ENCODE results near the gene NISCH. TPM values are rescaled to one million over a fixed set of nuclear protein-coding genes. Genes with fewer than 3 reads are reported as not detected.

Gene NISCH
- total RNA-seq, 1 experiment from 2014 or later: 72.8 TPM

DNA sequence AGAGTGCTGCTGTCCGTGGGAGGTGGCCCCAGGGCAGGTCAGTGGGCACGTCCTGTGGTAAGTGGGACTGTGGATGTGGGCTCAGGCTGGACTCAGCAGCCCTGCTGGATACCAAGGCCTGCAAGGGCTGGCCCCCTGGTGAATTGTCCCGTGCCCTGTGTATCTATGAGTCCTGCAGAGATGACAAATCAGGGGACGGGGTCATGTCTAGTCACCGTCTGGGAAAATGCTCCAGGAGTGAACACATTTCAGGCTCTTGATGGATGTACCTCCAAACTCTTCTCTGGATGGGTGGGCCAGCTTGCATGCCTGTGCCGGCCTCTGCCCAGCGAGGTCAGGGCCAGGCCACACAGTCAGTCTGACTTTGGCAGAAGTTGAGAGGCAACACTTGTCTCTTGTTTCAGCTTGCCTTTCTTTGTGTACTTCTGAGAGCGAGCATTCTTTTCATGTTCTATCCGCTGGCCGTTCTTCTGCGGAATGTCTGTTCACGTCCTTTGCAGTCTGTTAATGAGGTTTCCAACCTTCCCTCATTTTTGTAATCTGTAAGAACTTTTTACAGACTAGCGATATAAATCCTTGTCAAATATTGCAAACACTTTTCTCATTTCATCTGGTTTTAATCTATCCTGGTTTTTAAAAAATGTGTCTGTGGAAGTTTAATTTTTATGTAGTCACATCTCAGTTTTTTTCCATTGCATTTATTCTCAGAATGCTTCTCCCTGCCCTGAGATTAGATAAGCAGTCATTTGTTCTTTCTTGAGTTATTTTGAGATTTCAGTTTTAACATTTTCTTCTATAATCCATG, 28.4 kb downstream of the NISCH start:
- POLR2A ChIA-PET: no interaction called here
- CTCF ChIA-PET: no interaction called here
- Histone ChIP-seq H3K9me3 (ENCODE audit: control insufficient read depth in 1 of 2, insufficient read depth in 1 of 2, low read depth in 1 of 2, low read length in 2 of 2) (no peaks in the 10 kb centered on the region), H3K27ac (ENCODE audit: low read depth, low read length) (no peak overlapping the region), H3K36me3 (ENCODE audit: control insufficient read depth in 1 of 2, insufficient read depth in 2 of 2, low read length in 2 of 2) (peaks cover 24 to 27% of the 10 kb centered on the region in 2 experiments; a peak in 3 of 4 replicates), H3K4me1 (ENCODE audit: control insufficient read depth in 1 of 2, insufficient read depth in 2 of 2, low read length in 2 of 2) (no peaks in the 10 kb centered on the region), H3K9ac (ENCODE audit: low read length) (no peak overlapping the region), H3K4me3 (replicated peaks in 1 of 2; ENCODE audit: low read depth in 1 of 2, low read length in 2 of 2) (no peak overlapping the region), H3K9me2 (ENCODE audit: insufficient read depth) (no peaks in the 10 kb centered on the region), H3K27me3 (ENCODE audit: insufficient read depth, low read length) (no peaks in the 10 kb centered on the region), H4K20me1 (ENCODE audit: insufficient read depth) (no peaks in the 10 kb centered on the region), H3K79me2 (ENCODE audit: insufficient read depth, low read length) (no peaks in the 10 kb centered on the region), H3K4me2 (ENCODE audit: low read length) (no peak overlapping the region), H2AFZ (ENCODE audit: low read depth, low read length, poor library complexity, severe bottlenecking) (no peak overlapping the region)
- ATAC-seq: no peak; the same call in 1 of the 2 replicates
- no peak for TF ChIP-seq SIN3A (IDR thresholded peaks at IDR 0.05; ENCODE audit: low read depth)
- TF ChIP-seq, protein P1, sequence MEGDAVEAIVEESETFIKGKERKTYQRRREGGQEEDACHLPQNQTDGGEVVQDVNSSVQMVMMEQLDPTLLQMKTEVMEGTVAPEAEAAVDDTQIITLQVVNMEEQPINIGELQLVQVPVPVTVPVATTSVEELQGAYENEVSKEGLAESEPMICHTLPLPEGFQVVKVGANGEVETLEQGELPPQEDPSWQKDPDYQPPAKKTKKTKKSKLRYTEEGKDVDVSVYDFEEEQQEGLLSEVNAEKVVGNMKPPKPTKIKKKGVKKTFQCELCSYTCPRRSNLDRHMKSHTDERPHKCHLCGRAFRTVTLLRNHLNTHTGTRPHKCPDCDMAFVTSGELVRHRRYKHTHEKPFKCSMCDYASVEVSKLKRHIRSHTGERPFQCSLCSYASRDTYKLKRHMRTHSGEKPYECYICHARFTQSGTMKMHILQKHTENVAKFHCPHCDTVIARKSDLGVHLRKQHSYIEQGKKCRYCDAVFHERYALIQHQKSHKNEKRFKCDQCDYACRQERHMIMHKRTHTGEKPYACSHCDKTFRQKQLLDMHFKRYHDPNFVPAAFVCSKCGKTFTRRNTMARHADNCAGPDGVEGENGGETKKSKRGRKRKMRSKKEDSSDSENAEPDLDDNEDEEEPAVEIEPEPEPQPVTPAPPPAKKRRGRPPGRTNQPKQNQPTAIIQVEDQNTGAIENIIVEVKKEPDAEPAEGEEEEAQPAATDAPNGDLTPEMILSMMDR (IDR thresholded peaks at IDR 0.05 in 2 of 3, conservative IDR thresholded peaks at IDR 0.05 in 1 of 3; ENCODE audit: borderline replicate concordance in 1 of 3, insufficient read depth in 1 of 3, low read depth in 2 of 3, low read length in 2 of 3): no peak
- no peak for TF ChIP-seq SP1 (IDR thresholded peaks at IDR 0.05; ENCODE audit: low read depth)
- TF ChIP-seq ELF1 (IDR thresholded peaks at IDR 0.05; ENCODE audit: borderline replicate concordance, low read depth): no peak
- TF ChIP-seq YY1 (IDR thresholded peaks at IDR 0.05; ENCODE audit: extremely low read depth, insufficient replicate concordance, low read depth, low read length): no peak
- no peak for TF ChIP-seq EZH2 (IDR thresholded peaks at IDR 0.05)
- no peak for TF ChIP-seq SRF (IDR thresholded peaks at IDR 0.05; ENCODE audit: low read depth)
- no peak for TF ChIP-seq EGR1 (IDR thresholded peaks at IDR 0.05; ENCODE audit: low read depth)
- no peak for TF ChIP-seq FOSL1 (IDR thresholded peaks at IDR 0.05; ENCODE audit: low read depth)
- BruUV-seq (replicated peaks): no TSS peak
- no peak for DNase-seq (ENCODE audit: low read depth, low spot score)
- intact Hi-C loops (cut with micrococcal nuclease): no loop called here
- RAD21 ChIA-PET (ENCODE audit: low non-redundant PET in 1 of 2, low total read pairs in 2 of 2, uncharacterized antibody in 2 of 2, unreplicated experiment in 2 of 2): no interaction called here

Measured in HCT116 (cell line).